K562 (cell line): ENCODE measurements around the gene STEEP1. TPM values are rescaled to one million over a fixed set of nuclear protein-coding genes. Genes with fewer than 3 reads are reported as not detected.

Source experiments
- ATAC-seq: fragments of 200-7000 bp; cut with Tn5 transposase; 3 replicates; pipeline ENCODE4 v1.9.1; 2020; ENCODE audit warnings: moderate library complexity
- BruUV-seq: library from RNA; stranded (reverse); fragments of 400-500 nt; replicated peaks from 2 replicates; lab custom pipeline; 2021; lab: Mats Ljungman, UMichigan
- CTCF ChIA-PET: fragments of 300-600 bp; formaldehyde crosslinking; extraction: SDS; loops from one replicate; lab custom pipeline; 2021; ENCODE audit warnings: low intra/inter-chr PET ratio; lab: Yijun Ruan, JAX
- POLR2A ChIA-PET: fragments of 300-600, 350-650 bp; sonication (Branson Sonifier 250); formaldehyde crosslinking; extraction: SDS; loops from one replicate; lab custom pipeline; 2021; ENCODE audit warnings: antibody characterized with exemption, inconsistent platforms; lab: Yijun Ruan, JAX
- DNase-seq, 4 experiments: peaks; one replicate each; pipeline versions ENCODE4 v3.0.0 to v3.0.0-alpha.2; 2011 to 2018; ENCODE audit warnings: low spot score in 3 of 4, mixed read lengths in 3 of 4; ENCODE audit errors: extremely low read depth in 1 of 4
- FAIRE-seq: peaks from 2 replicates; lab custom pipeline; 2011; peaks lifted over from hg19 to GRCh38; lab: Jason Lieb, UNC
- H2AFZ ChIP-seq: 2 replicates; pipeline ENCODE4 v1.6.0; 2011; ENCODE audit warnings: low read depth, low read length, control low read depth, inconsistent platforms
- H3K27ac ChIP-seq: fragments of 200-600 bp; 3 replicates; pipeline ENCODE4 v1.8.0; 2011; ENCODE audit warnings: low read depth, mild to moderate bottlenecking, control low read depth, inconsistent platforms, low read length, moderate library complexity, mixed read lengths; ENCODE audit errors: extremely low read depth
- H3K27me3 ChIP-seq, 2 experiments: fragments of 300-600 bp in 1 of 2; 2 replicates in 1 of 2; 3 replicates in 1 of 2; pipeline versions ENCODE4 v1.6.0 to v1.8.0; 2011; ENCODE audit warnings: inconsistent platforms in 2 of 2, low read length in 2 of 2, mild to moderate bottlenecking in 1 of 2, mixed read lengths in 1 of 2, moderate library complexity in 1 of 2; ENCODE audit not compliant: control insufficient read depth in 2 of 2, insufficient read depth in 2 of 2
- H3K36me3 ChIP-seq: fragments of 300-600 bp; 3 replicates; pipeline ENCODE4 v1.8.0; 2011; ENCODE audit warnings: mild to moderate bottlenecking, low read length, inconsistent platforms; ENCODE audit not compliant: control insufficient read depth, insufficient read depth
- H3K4me1 ChIP-seq, 2 experiments: fragments of 200-600 bp in 1 of 2; replicated peaks in 1 of 2; 2 replicates in 1 of 2; 3 replicates in 1 of 2; pipeline versions ENCODE4 v1.5.1 to v1.8.0; 2011; ENCODE audit warnings: inconsistent platforms in 2 of 2, low read length in 2 of 2, mild to moderate bottlenecking in 1 of 2, mixed read lengths in 1 of 2, moderate library complexity in 1 of 2; ENCODE audit not compliant: control insufficient read depth in 2 of 2, insufficient read depth in 2 of 2
- H3K4me2 ChIP-seq: 2 replicates; pipeline ENCODE4 v1.6.1; 2011; ENCODE audit warnings: low read length, control low read depth, inconsistent platforms, mixed read lengths; ENCODE audit not compliant: insufficient read depth
- H3K4me3 ChIP-seq: fragments of 200-600 bp; sonication (generic), shearing (Covaris generic); 2 replicates; pipeline ENCODE4 v1.5.1; 2016; ENCODE audit warnings: control low read depth, inconsistent platforms
- H3K79me2 ChIP-seq: fragments of 200-600 bp; 3 replicates; pipeline ENCODE4 v1.8.0; 2011; ENCODE audit warnings: low read length, inconsistent platforms; ENCODE audit not compliant: control insufficient read depth, insufficient read depth
- H3K9ac ChIP-seq, 2 experiments: 2 replicates each; pipeline versions ENCODE4 v1.6.0 to v1.6.1; 2011; ENCODE audit warnings: low read depth in 2 of 2, low read length in 2 of 2, control low read depth in 1 of 2, inconsistent platforms in 1 of 2, mild to moderate bottlenecking in 1 of 2, mixed read lengths in 1 of 2; ENCODE audit not compliant: insufficient read depth in 1 of 2
- H3K9me1 ChIP-seq: one replicate; pipeline ENCODE4 v1.6.0; 2011; ENCODE audit warnings: inconsistent platforms, mild to moderate bottlenecking, low read length, moderate library complexity; ENCODE audit not compliant: control insufficient read depth, insufficient read depth
- H3K9me3 ChIP-seq: replicated peaks from 2 replicates; pipeline ENCODE4 v1.5.1; 2011; ENCODE audit warnings: low read depth, low read length, inconsistent platforms; ENCODE audit not compliant: control insufficient read depth, insufficient read depth
- H4K20me1 ChIP-seq: replicated peaks from 2 replicates; pipeline ENCODE4 v1.6.1; 2011; ENCODE audit warnings: low read length, inconsistent platforms, mixed read lengths; ENCODE audit not compliant: control insufficient read depth, insufficient read depth
- CBX5 ChIP-seq: IDR thresholded peaks from 2 replicates; pipeline ENCODE4 v1.6.1; 2014; ENCODE audit warnings: low read depth, borderline replicate concordance
- NFATC3 ChIP-seq: fragments of 450-650 bp; IDR thresholded peaks from 2 replicates; pipeline ENCODE4 v1.6.1; 2017; ENCODE audit warnings: mild to moderate bottlenecking
- RBFOX2 ChIP-seq: fragments of 200-400 bp; formaldehyde crosslinking; IDR thresholded peaks from 2 replicates; pipeline ENCODE4 v1.6.1; 2017; ENCODE audit warnings: low read depth, mild to moderate bottlenecking, low read length, moderate library complexity
- RFX5 ChIP-seq: IDR thresholded peaks from 2 replicates; pipeline ENCODE4 v1.6.1; 2011; ENCODE audit warnings: low read depth, mild to moderate bottlenecking, improper control_type of control experiment, low read length
- TAF15 ChIP-seq: fragments of 200-400 bp; formaldehyde crosslinking; IDR thresholded peaks from 2 replicates; pipeline ENCODE4 v1.6.1; 2017; ENCODE audit warnings: mild to moderate bottlenecking, low read depth, low read length, moderate library complexity
- TFAP4 ChIP-seq: sonication (generic); formaldehyde crosslinking; IDR thresholded peaks from 2 replicates; pipeline ENCODE4 v1.8.0; 2022; ENCODE audit warnings: missing genetic modification reagents, mild to moderate bottlenecking, moderate library complexity, borderline replicate concordance
- WGBS: fragments of 100-300 bp; shearing (Covaris generic); methylation state at CpG from one replicate; pipeline ENCODE4 v1.1.6; 2016; ENCODE audit warnings: low coverage, mixed read lengths; ENCODE audit not compliant: insufficient coverage; ENCODE audit errors: missing lambda C conversion rate; 5-methylcytosine and 5-hydroxymethylcytosine counted together
- in situ Hi-C: fragments of 300-500 bp; cut with MboI; formaldehyde crosslinking; loops from 4 replicates; pipeline ENCODE4 v1.15.0; 2018; ENCODE audit warnings: inconsistent platforms, mixed read lengths
- intact Hi-C: fragments of 100-400 bp; cut with micrococcal nuclease; formaldehyde crosslinking; loops from 2 replicates; pipeline ENCODE4 v1.14.2; 2022
- polyA plus RNA-seq, 8 experiments: library from polyadenylated mRNA; depleted of rRNA in 4 of 8; stranded (reverse) in 5 of 8; unstranded in 3 of 8; fragments of >200 nt; fragmentation: Nextera tagmentation in 2 of 8; fragmentation: Illumina TruSeq in 1 of 8; extraction: Ambion mirVana in 2 of 8; extraction: Trizol in 1 of 8; gene quantifications; 2 replicates each; pipeline versions ENCODE4 v1.2.1 to v1.2.3, GENCODE V29; 2011 to 2014; ENCODE audit warnings: inconsistent platforms in 1 of 8, missing spikeins in 1 of 8
- total RNA-seq, 7 experiments: library from RNA; depleted of rRNA in 6 of 7; stranded (reverse); fragments of >200 nt in 6 of 7; fragmentation: Illumina TruSeq in 2 of 7; extraction: Trizol in 2 of 7; gene quantifications; 2 replicates each; pipeline versions ENCODE4 v1.2.1 to v1.2.3, GENCODE V29; 2011 to 2021; ENCODE audit warnings: low replicate concordance in 1 of 7
- TF ChIP-seq, protein P1 (sequence below): sonication (generic); formaldehyde crosslinking; IDR thresholded peaks from 2 replicates; pipeline ENCODE4 v1.8.0; 2022; ENCODE audit warnings: mild to moderate bottlenecking, missing genetic modification reagents
- TF ChIP-seq, protein P2 (sequence below): fragments of 200-800 bp; sonication (Bioruptor generic); IDR thresholded peaks from 2 replicates; pipeline ENCODE4 v1.6.1; 2016; ENCODE audit warnings: missing genetic modification characterization, missing compliant biosample characterization
- TF ChIP-seq, protein P3 (sequence below): fragments of 450-650 bp; conservative IDR thresholded peaks from 2 replicates; pipeline ENCODE4 v1.6.1; 2016; ENCODE audit warnings: missing genetic modification characterization, low read depth, mild to moderate bottlenecking, missing compliant biosample characterization, moderate library complexity
- TF ChIP-seq, protein P4 (sequence below), 3 experiments: IDR thresholded peaks in 2 of 3; conservative IDR thresholded peaks in 1 of 3; 2 replicates each; pipeline ENCODE4 v1.5.1; 2011 to 2012; ENCODE audit warnings: low read length in 3 of 3, mild to moderate bottlenecking in 3 of 3, control low read depth in 2 of 3, improper control_type of control experiment in 1 of 3, inconsistent platforms in 1 of 3, low read depth in 1 of 3, mixed read lengths in 1 of 3, moderate library complexity in 1 of 3; ENCODE audit not compliant: insufficient read depth in 2 of 3

The STEEP1 gene
- total and polyA plus RNA-seq, 9 of the 15 experiments (the other 6 are each of a cell fraction or from before 2014, with no cell fraction given), result 15.0 to 73.7 (median 40.3) TPM

DNA sequence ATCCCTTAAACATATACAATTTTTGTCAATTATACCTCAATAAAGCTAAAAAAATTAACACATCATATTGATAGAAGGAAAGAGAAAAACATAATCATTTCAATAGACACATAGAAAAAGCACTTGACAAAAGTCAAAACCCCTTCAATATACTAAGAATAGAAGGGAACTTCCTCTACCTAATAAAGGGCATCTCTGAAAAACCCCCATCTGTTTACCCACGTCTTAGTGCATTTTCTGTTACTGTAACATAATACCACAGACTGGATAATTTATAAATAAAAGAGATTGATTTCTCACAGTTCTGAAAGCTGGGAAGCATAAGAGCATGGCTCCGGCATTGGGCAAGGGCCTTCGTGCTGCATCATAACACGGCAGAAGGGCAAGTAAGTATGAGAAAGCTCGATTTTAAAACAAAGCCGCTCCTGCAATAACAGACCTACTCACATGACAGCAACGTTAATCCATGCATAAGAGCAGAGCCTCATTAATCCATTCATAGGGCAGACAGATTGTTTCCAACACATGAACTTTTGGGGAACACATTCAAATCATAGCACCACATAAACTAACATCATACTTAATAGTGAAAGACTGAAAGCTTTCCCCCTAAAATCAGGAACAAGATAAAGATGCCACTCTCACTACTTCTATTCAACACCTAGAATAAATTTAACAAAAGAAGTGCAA lies 15.7 kb downstream of the STEEP1 start:
- ChIA-PET POLR2A (interaction anchor here (0.7 kb wide), 1 partner anchor 25 kb away, joined by 3 read pairs; the partner anchor contains the start of gene UBE2A), CTCF (no interaction called here)
- H2AFZ ChIP-seq, result no peak overlapping the region
- no peak for DNase-seq
- no peak overlapping the region for H3K27ac ChIP-seq
- H3K9me3 ChIP-seq, result no peaks in the 10 kb centered on the region
- H3K9ac ChIP-seq, result no peak overlapping the region
- H3K36me3 ChIP-seq, result peaks cover 8% of the 10 kb centered on the region; the same call in 2 of the 3 replicates
- peaks cover 12% of the 10 kb centered on the region; the same call in 1 of the 3 replicates for H3K79me2 ChIP-seq
- no peaks in the 10 kb centered on the region for H3K9me1 ChIP-seq
- H3K4me2 ChIP-seq, result no peak overlapping the region
- H3K27me3 ChIP-seq, result no peaks in the 10 kb centered on the region
- H3K4me1 ChIP-seq, result peaks cover 0 to 3% of the 10 kb centered on the region in 2 experiments; a peak in 2 of 5 replicates
- FAIRE-seq, result no peak
- in situ Hi-C loops (no loop called here), intact Hi-C loops (no loop called here)
- H3K4me3 ChIP-seq, result no peak overlapping the region
- H4K20me1 ChIP-seq, result no peaks in the 10 kb centered on the region
- WGBS, result 76% methylated on average over 7 of the region's 7 CpGs
- BruUV-seq, result no TSS peak
- no peak for ATAC-seq
- TF ChIP-seq TFAP4 (CRISPR knock-in tag) (no peak), CBX5 (no peak), TAF15 (no peak), RFX5 (no peak), RBFOX2 (no peak), NFATC3 (no peak)
- TF ChIP-seq, protein P1, sequence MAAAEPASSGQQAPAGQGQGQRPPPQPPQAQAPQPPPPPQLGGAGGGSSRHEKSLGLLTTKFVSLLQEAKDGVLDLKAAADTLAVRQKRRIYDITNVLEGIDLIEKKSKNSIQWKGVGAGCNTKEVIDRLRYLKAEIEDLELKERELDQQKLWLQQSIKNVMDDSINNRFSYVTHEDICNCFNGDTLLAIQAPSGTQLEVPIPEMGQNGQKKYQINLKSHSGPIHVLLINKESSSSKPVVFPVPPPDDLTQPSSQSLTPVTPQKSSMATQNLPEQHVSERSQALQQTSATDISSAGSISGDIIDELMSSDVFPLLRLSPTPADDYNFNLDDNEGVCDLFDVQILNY (CRISPR knock-in tag), result no peak
- TF ChIP-seq, protein P2, sequence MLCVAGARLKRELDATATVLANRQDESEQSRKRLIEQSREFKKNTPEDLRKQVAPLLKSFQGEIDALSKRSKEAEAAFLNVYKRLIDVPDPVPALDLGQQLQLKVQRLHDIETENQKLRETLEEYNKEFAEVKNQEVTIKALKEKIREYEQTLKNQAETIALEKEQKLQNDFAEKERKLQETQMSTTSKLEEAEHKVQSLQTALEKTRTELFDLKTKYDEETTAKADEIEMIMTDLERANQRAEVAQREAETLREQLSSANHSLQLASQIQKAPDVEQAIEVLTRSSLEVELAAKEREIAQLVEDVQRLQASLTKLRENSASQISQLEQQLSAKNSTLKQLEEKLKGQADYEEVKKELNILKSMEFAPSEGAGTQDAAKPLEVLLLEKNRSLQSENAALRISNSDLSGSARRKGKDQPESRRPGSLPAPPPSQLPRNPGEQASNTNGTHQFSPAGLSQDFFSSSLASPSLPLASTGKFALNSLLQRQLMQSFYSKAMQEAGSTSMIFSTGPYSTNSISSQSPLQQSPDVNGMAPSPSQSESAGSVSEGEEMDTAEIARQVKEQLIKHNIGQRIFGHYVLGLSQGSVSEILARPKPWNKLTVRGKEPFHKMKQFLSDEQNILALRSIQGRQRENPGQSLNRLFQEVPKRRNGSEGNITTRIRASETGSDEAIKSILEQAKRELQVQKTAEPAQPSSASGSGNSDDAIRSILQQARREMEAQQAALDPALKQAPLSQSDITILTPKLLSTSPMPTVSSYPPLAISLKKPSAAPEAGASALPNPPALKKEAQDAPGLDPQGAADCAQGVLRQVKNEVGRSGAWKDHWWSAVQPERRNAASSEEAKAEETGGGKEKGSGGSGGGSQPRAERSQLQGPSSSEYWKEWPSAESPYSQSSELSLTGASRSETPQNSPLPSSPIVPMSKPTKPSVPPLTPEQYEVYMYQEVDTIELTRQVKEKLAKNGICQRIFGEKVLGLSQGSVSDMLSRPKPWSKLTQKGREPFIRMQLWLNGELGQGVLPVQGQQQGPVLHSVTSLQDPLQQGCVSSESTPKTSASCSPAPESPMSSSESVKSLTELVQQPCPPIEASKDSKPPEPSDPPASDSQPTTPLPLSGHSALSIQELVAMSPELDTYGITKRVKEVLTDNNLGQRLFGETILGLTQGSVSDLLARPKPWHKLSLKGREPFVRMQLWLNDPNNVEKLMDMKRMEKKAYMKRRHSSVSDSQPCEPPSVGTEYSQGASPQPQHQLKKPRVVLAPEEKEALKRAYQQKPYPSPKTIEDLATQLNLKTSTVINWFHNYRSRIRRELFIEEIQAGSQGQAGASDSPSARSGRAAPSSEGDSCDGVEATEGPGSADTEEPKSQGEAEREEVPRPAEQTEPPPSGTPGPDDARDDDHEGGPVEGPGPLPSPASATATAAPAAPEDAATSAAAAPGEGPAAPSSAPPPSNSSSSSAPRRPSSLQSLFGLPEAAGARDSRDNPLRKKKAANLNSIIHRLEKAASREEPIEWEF (CRISPR knock-in tag), result no peak
- TF ChIP-seq, protein P3, sequence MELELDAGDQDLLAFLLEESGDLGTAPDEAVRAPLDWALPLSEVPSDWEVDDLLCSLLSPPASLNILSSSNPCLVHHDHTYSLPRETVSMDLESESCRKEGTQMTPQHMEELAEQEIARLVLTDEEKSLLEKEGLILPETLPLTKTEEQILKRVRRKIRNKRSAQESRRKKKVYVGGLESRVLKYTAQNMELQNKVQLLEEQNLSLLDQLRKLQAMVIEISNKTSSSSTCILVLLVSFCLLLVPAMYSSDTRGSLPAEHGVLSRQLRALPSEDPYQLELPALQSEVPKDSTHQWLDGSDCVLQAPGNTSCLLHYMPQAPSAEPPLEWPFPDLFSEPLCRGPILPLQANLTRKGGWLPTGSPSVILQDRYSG (tag), result no peak
- TF ChIP-seq, protein P4, sequence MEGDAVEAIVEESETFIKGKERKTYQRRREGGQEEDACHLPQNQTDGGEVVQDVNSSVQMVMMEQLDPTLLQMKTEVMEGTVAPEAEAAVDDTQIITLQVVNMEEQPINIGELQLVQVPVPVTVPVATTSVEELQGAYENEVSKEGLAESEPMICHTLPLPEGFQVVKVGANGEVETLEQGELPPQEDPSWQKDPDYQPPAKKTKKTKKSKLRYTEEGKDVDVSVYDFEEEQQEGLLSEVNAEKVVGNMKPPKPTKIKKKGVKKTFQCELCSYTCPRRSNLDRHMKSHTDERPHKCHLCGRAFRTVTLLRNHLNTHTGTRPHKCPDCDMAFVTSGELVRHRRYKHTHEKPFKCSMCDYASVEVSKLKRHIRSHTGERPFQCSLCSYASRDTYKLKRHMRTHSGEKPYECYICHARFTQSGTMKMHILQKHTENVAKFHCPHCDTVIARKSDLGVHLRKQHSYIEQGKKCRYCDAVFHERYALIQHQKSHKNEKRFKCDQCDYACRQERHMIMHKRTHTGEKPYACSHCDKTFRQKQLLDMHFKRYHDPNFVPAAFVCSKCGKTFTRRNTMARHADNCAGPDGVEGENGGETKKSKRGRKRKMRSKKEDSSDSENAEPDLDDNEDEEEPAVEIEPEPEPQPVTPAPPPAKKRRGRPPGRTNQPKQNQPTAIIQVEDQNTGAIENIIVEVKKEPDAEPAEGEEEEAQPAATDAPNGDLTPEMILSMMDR (IDR thresholded peaks at IDR 0.05 in 2 of 3, conservative IDR thresholded peaks at IDR 0.05 in 1 of 3; ENCODE audit: insufficient read depth in 2 of 3, low read depth in 1 of 3, low read length in 3 of 3), result no peak
